WTC11 (cell line): ENCODE data around the gene TRAF7. TPM values are rescaled to one million over a fixed set of nuclear protein-coding genes. Genes with fewer than 3 reads are reported as not detected.

ENCODE experiments used
- ATAC-seq: fragments of 200-7000 bp; cut with Tn5 transposase; 2 replicates; pipeline ENCODE4 v1.10.0; 2021; ENCODE audit warnings: mild to moderate bottlenecking, moderate library complexity
- CTCF ChIA-PET: fragments of 300-600 bp; sonication (Branson Sonifier 250); formaldehyde crosslinking; loops from one replicate; lab custom pipeline; 2021; ENCODE audit warnings: antibody characterized with exemption; lab: Charles Lee
- POLR2A ChIA-PET: fragments of 350-600 bp; sonication (Branson Sonifier 250); formaldehyde crosslinking; loops from one replicate; lab custom pipeline; 2021; ENCODE audit warnings: antibody characterized with exemption; lab: Charles Lee
- DNase-seq: peaks from one replicate; pipeline ENCODE4 v3.0.0; 2021; ENCODE audit warnings: low spot score
- H3K27ac Mint-ChIP-seq: 2 replicates; pipeline ENCODE4 v1.8.0; 2021; ENCODE audit warnings: mixed read lengths
- H3K27me3 Mint-ChIP-seq: 2 replicates; pipeline ENCODE4 v1.8.0; 2021; ENCODE audit warnings: low read depth, mild to moderate bottlenecking, moderate library complexity, mixed read lengths
- H3K36me3 Mint-ChIP-seq: 2 replicates; pipeline ENCODE4 v1.8.0; 2021; ENCODE audit warnings: mixed read lengths
- H3K4me1 Mint-ChIP-seq: 2 replicates; pipeline ENCODE4 v1.8.0; 2022; ENCODE audit warnings: mixed read lengths
- H3K4me3 Mint-ChIP-seq: 2 replicates; pipeline ENCODE4 v1.8.0; 2021; ENCODE audit warnings: mild to moderate bottlenecking, moderate library complexity, mixed read lengths
- H3K9me3 Mint-ChIP-seq: 2 replicates; pipeline ENCODE4 v1.8.0; 2021; ENCODE audit warnings: mixed read lengths
- CREM ChIP-seq: sonication (generic); formaldehyde crosslinking; IDR thresholded peaks from 2 replicates; pipeline ENCODE4 v1.8.1; 2022; ENCODE audit warnings: mild to moderate bottlenecking, missing genetic modification reagents, moderate library complexity
- E2F1 ChIP-seq: sonication (generic); formaldehyde crosslinking; IDR thresholded peaks from 2 replicates; pipeline ENCODE4 v1.8.0; 2022; ENCODE audit warnings: mild to moderate bottlenecking, missing genetic modification reagents
- ESRRA ChIP-seq: sonication (generic); formaldehyde crosslinking; IDR thresholded peaks from 2 replicates; pipeline ENCODE4 v1.8.1; 2022; ENCODE audit warnings: mild to moderate bottlenecking, missing genetic modification reagents, borderline replicate concordance
- FOXJ3 ChIP-seq: sonication (generic); formaldehyde crosslinking; IDR thresholded peaks from 2 replicates; pipeline ENCODE4 v1.9.0; 2021; ENCODE audit warnings: missing genetic modification reagents, mild to moderate bottlenecking, borderline replicate concordance
- FOXK1 ChIP-seq: sonication (generic); formaldehyde crosslinking; IDR thresholded peaks from 2 replicates; pipeline ENCODE4 v1.8.0; 2022; ENCODE audit warnings: mild to moderate bottlenecking, moderate library complexity, missing genetic modification reagents
- FOXP1 ChIP-seq: sonication (generic); formaldehyde crosslinking; IDR thresholded peaks from 2 replicates; pipeline ENCODE4 v1.8.0; 2022; ENCODE audit warnings: missing genetic modification reagents, mild to moderate bottlenecking, moderate library complexity, borderline replicate concordance
- GABPB1 ChIP-seq: sonication (generic); formaldehyde crosslinking; IDR thresholded peaks from 2 replicates; pipeline ENCODE4 v1.8.1; 2023; ENCODE audit warnings: mild to moderate bottlenecking, missing genetic modification reagents
- GRHL2 ChIP-seq: fragments of 250-450 bp; sonication (Bioruptor Pico); IDR thresholded peaks from 2 replicates; pipeline ENCODE4 v1.8.0; 2022; ENCODE audit warnings: mild to moderate bottlenecking, moderate library complexity; ENCODE audit not compliant: insufficient replicate concordance, severe bottlenecking
- HMGXB4 ChIP-seq: sonication (generic); formaldehyde crosslinking; IDR thresholded peaks from 2 replicates; pipeline ENCODE4 v1.8.1; 2023; ENCODE audit warnings: mild to moderate bottlenecking, moderate library complexity, missing genetic modification reagents
- IRF2 ChIP-seq: sonication (generic); formaldehyde crosslinking; IDR thresholded peaks from 2 replicates; pipeline ENCODE4 v1.8.0; 2022; ENCODE audit warnings: low read depth, missing genetic modification reagents, borderline replicate concordance
- NR2C2 ChIP-seq: sonication (generic); formaldehyde crosslinking; IDR thresholded peaks from 2 replicates; pipeline ENCODE4 v1.8.0; 2022; ENCODE audit warnings: mild to moderate bottlenecking, missing genetic modification reagents
- NR3C1 ChIP-seq: sonication (generic); formaldehyde crosslinking; conservative IDR thresholded peaks from 2 replicates; pipeline ENCODE4 v1.8.1; 2023; ENCODE audit warnings: low read depth, mild to moderate bottlenecking, missing genetic modification reagents
- PRDM15 ChIP-seq: sonication (generic); formaldehyde crosslinking; IDR thresholded peaks from 2 replicates; pipeline ENCODE4 v1.8.0; 2022; ENCODE audit warnings: missing genetic modification reagents
- PRRX2 ChIP-seq: fragments of 250-450 bp; sonication (Bioruptor Pico); IDR thresholded peaks from 2 replicates; pipeline ENCODE4 v1.8.0; 2021; ENCODE audit warnings: mild to moderate bottlenecking
- SMAD3 ChIP-seq: sonication (generic); formaldehyde crosslinking; IDR thresholded peaks from 2 replicates; pipeline ENCODE4 v1.8.0; 2022; ENCODE audit warnings: missing genetic modification reagents, mild to moderate bottlenecking, borderline replicate concordance
- SMAD4 ChIP-seq: sonication (generic); formaldehyde crosslinking; IDR thresholded peaks from 2 replicates; pipeline ENCODE4 v1.8.0; 2022; ENCODE audit warnings: mild to moderate bottlenecking, missing genetic modification reagents
- TEAD1 ChIP-seq: sonication (generic); formaldehyde crosslinking; IDR thresholded peaks from 2 replicates; pipeline ENCODE4 v1.8.0; 2022; ENCODE audit warnings: mild to moderate bottlenecking, missing genetic modification reagents
- ZNF121 ChIP-seq: sonication (generic); formaldehyde crosslinking; IDR thresholded peaks from 2 replicates; pipeline ENCODE4 v1.8.0; 2023; ENCODE audit warnings: missing genetic modification reagents
- ZNF219 ChIP-seq: sonication (generic); formaldehyde crosslinking; IDR thresholded peaks from 2 replicates; pipeline ENCODE4 v1.8.0; 2023; ENCODE audit warnings: missing genetic modification reagents, mild to moderate bottlenecking, borderline replicate concordance
- ZNF263 ChIP-seq: sonication (generic); formaldehyde crosslinking; IDR thresholded peaks from 2 replicates; pipeline ENCODE4 v1.8.1; 2022; ENCODE audit warnings: low read depth, mild to moderate bottlenecking, moderate library complexity, missing genetic modification reagents
- ZNF317 ChIP-seq: sonication (generic); formaldehyde crosslinking; IDR thresholded peaks from 2 replicates; pipeline ENCODE4 v1.8.1; 2023; ENCODE audit warnings: low read depth, mild to moderate bottlenecking, moderate library complexity, missing genetic modification reagents, borderline replicate concordance
- ZNF396 ChIP-seq: fragments of 250-450 bp; sonication (Bioruptor Pico); IDR thresholded peaks from 2 replicates; pipeline ENCODE4 v1.8.0; 2021; ENCODE audit warnings: mild to moderate bottlenecking, moderate library complexity, borderline replicate concordance
- total RNA-seq: library from RNA; stranded (reverse); gene quantifications from 3 replicates; pipeline ENCODE4 v1.2.3, GENCODE V29; 2021
- TF ChIP-seq, protein P1 (sequence below): sonication (generic); formaldehyde crosslinking; IDR thresholded peaks from 2 replicates; pipeline ENCODE4 v1.8.1; 2022; ENCODE audit warnings: mild to moderate bottlenecking, moderate library complexity, missing genetic modification reagents
- TF ChIP-seq, protein P2 (sequence below): sonication (generic); formaldehyde crosslinking; IDR thresholded peaks from 2 replicates; pipeline ENCODE4 v1.8.1; 2023; ENCODE audit warnings: mild to moderate bottlenecking, missing genetic modification reagents, moderate library complexity
- TF ChIP-seq, protein P3 (sequence below): sonication (generic); formaldehyde crosslinking; IDR thresholded peaks from 2 replicates; pipeline ENCODE4 v1.8.0; 2022; ENCODE audit warnings: mild to moderate bottlenecking, missing genetic modification reagents

TRAF7 gene
- total RNA-seq, 1 experiment from 2014 or later = 148 TPM

- peaks cover 24% of the 10 kb centered on the region for H3K36me3 Mint-ChIP-seq
- no peaks in the 10 kb centered on the region for H3K4me1 Mint-ChIP-seq
- no peaks in the 10 kb centered on the region for H3K9me3 Mint-ChIP-seq
- ChIA-PET POLR2A (no interaction called here), CTCF (no interaction called here)
- TF ChIP-seq, protein P1, sequence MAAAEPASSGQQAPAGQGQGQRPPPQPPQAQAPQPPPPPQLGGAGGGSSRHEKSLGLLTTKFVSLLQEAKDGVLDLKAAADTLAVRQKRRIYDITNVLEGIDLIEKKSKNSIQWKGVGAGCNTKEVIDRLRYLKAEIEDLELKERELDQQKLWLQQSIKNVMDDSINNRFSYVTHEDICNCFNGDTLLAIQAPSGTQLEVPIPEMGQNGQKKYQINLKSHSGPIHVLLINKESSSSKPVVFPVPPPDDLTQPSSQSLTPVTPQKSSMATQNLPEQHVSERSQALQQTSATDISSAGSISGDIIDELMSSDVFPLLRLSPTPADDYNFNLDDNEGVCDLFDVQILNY (CRISPR knock-in tag) = no peak
- TF ChIP-seq CREM (no peak), FOXP1 (CRISPR knock-in tag) (0 out of 2 replicates have a peak, but pooled peaks have one; percentile 8), NR3C1 (no peak), SMAD4 (no peak)
- TF ChIP-seq, protein P2, sequence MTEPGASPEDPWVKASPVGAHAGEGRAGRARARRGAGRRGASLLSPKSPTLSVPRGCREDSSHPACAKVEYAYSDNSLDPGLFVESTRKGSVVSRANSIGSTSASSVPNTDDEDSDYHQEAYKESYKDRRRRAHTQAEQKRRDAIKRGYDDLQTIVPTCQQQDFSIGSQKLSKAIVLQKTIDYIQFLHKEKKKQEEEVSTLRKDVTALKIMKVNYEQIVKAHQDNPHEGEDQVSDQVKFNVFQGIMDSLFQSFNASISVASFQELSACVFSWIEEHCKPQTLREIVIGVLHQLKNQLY (CRISPR knock-in tag) = no peak
- no peaks in the 10 kb centered on the region for H3K27me3 Mint-ChIP-seq
- DNase-seq (no peak), ATAC-seq (no peak)
- H3K4me3 Mint-ChIP-seq = no peak overlapping the region
- no peak overlapping the region for H3K27ac Mint-ChIP-seq
These were observed 16.1 kb downstream of the TRAF7 start for GRCh38 chr16:2171601-2172178.

DNA sequence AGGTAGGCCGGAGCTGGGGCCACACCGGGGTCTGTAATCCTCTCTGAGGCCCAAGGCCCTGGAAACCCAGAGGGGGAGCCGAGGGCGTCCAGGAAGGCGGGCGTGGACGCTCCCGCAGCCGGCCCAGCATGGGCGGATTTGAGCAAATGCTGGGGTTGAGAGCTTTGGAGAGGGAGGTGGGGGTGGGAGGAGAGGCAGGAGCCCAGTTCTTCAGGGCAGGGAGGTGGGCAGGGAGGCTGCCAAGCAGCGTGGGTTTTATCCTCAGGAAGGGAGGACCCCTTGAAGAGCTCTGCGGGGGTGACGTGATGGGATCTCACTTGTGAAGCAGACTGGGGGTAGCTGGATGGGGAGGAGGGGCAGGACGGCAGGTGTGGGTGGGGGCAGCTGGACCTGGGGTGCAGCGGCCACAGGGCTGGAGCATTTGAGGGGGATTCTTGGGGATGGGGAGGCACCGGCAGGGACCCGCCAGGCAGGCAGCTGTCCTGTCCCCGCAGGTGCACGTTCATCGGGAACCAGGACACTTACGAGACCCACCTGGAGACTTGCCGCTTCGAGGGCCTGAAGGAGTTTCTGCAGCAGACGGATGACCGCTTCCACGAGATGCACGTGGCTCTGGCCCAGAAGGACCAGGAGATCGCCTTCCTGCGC lies 17.2 kb downstream of the TRAF7 start:
- DNase-seq = no peak
- Mint-ChIP-seq H3K4me1 (no peaks in the 10 kb centered on the region), H3K4me3 (no peak overlapping the region), H3K36me3 (peaks cover 24% of the 10 kb centered on the region), H3K27me3 (no peaks in the 10 kb centered on the region), H3K9me3 (no peaks in the 10 kb centered on the region), H3K27ac (0 out of 2 replicates have a peak overlapping the region, but pooled peaks have one; percentile 60)
- no peak for ATAC-seq
- no peak for TF ChIP-seq ZNF317 (CRISPR knock-in tag)
- TF ChIP-seq GABPB1 (CRISPR knock-in tag) = no peak
- TF ChIP-seq ZNF219 (CRISPR knock-in tag) = no peak
- TF ChIP-seq, protein P3, sequence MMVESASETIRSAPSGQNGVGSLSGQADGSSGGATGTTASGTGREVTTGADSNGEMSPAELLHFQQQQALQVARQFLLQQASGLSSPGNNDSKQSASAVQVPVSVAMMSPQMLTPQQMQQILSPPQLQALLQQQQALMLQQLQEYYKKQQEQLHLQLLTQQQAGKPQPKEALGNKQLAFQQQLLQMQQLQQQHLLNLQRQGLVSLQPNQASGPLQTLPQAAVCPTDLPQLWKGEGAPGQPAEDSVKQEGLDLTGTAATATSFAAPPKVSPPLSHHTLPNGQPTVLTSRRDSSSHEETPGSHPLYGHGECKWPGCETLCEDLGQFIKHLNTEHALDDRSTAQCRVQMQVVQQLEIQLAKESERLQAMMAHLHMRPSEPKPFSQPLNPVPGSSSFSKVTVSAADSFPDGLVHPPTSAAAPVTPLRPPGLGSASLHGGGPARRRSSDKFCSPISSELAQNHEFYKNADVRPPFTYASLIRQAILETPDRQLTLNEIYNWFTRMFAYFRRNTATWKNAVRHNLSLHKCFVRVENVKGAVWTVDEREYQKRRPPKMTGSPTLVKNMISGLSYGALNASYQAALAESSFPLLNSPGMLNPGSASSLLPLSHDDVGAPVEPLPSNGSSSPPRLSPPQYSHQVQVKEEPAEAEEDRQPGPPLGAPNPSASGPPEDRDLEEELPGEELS = no peak
- TF ChIP-seq TEAD1 (CRISPR knock-in tag) = no peak
- TF ChIP-seq IRF2 (CRISPR knock-in tag) = no peak
- no peak for TF ChIP-seq GRHL2 (CRISPR knock-in tag)
- no peak for TF ChIP-seq ZNF396 (CRISPR knock-in tag)
- TF ChIP-seq ZNF263 = no peak
- TF ChIP-seq PRRX2 (CRISPR knock-in tag) = no peak
- TF ChIP-seq SMAD3 (CRISPR knock-in tag) = no peak
- TF ChIP-seq ESRRA (CRISPR knock-in tag) = no peak
- no peak for TF ChIP-seq FOXK1 (CRISPR knock-in tag)
- no peak for TF ChIP-seq FOXJ3 (CRISPR knock-in tag)
- TF ChIP-seq HMGXB4 (CRISPR knock-in tag) = no peak
- TF ChIP-seq E2F1 (CRISPR knock-in tag) = no peak
- no peak for TF ChIP-seq PRDM15
- no peak for TF ChIP-seq ZNF121 (CRISPR knock-in tag)
- TF ChIP-seq NR2C2 (CRISPR knock-in tag) = no peak
- CTCF ChIA-PET = interaction anchor here (0.6 to 1.0 kb wide), 2 partner anchors 104 to 169 kb away, joined by 3 to 4 read pairs; no protein-coding TSS in a partner anchor
- POLR2A ChIA-PET = interaction anchor here (0.6 kb wide), 2 partner anchors 87 to 122 kb away, joined by 3 to 4 read pairs; no protein-coding TSS in a partner anchor
